CD4-positive, alpha-beta T cell (primary cell): ENCODE results near the gene RBM19. TPM values are rescaled to one million over a fixed set of nuclear protein-coding genes. Genes with fewer than 3 reads are reported as not detected.

Experiments used
- ATAC-seq: fragments of 200-7000 bp; cut with Tn5 transposase; one replicate; pipeline ENCODE4 v1.10.0; 2022; ENCODE audit warnings: mild to moderate bottlenecking; ENCODE audit not compliant: poor library complexity
- CTCF ChIA-PET: fragments of 350-600 bp; sonication (Branson Sonifier 250); formaldehyde crosslinking; loops from one replicate; lab custom pipeline; 2021; ENCODE audit warnings: antibody characterized with exemption, inconsistent platforms; lab: Charles Lee
- POLR2A ChIA-PET: fragments of 350-600 bp; sonication (Branson Sonifier 250); formaldehyde crosslinking; loops from one replicate; lab custom pipeline; 2021; ENCODE audit warnings: antibody characterized with exemption, inconsistent platforms; lab: Charles Lee
- DNase-seq, 14 experiments: peaks; one replicate each; pipeline ENCODE4 v3.0.0-alpha.2; 2013 to 2020; ENCODE audit warnings: mixed read lengths in 2 of 14
- H3K27ac ChIP-seq, 2 donors: one replicate each; pipeline versions ENCODE4 v1.5.1 to v1.7.0; 2013; ENCODE audit warnings: low read length in 2 of 2, low read depth in 1 of 2, mild to moderate bottlenecking in 1 of 2
- H3K27me3 ChIP-seq, 2 experiments: 1 replicate in 1 of 2; 2 replicates in 1 of 2; pipeline versions ENCODE4 v1.6.1 to v1.7.0; 2013; ENCODE audit warnings: low read length in 2 of 2, control low read depth in 1 of 2, mild to moderate bottlenecking in 1 of 2, moderate library complexity in 1 of 2; ENCODE audit not compliant: insufficient read depth in 2 of 2, control insufficient read depth in 1 of 2
- H3K36me3 ChIP-seq: one replicate; pipeline ENCODE4 v1.6.1; 2013; ENCODE audit warnings: low read length, control low read depth; ENCODE audit not compliant: insufficient read depth
- H3K4me1 ChIP-seq: one replicate; pipeline ENCODE4 v1.6.1; 2013; ENCODE audit warnings: low read length, control low read depth; ENCODE audit not compliant: insufficient read depth
- H3K4me3 ChIP-seq: one replicate; pipeline ENCODE4 v1.5.1; 2013; ENCODE audit warnings: mild to moderate bottlenecking, low read length, moderate library complexity
- H3K9me3 ChIP-seq, 2 experiments: 1 replicate in 1 of 2; 2 replicates in 1 of 2; pipeline versions ENCODE4 v1.6.1 to v1.7.0; 2013; ENCODE audit warnings: low read length in 2 of 2, mild to moderate bottlenecking in 2 of 2, control low read depth in 1 of 2, moderate library complexity in 1 of 2; ENCODE audit not compliant: control insufficient read depth in 1 of 2, insufficient read depth in 1 of 2
- H3K27ac Mint-ChIP-seq: one replicate; pipeline ENCODE4 v1.8.0; 2020; ENCODE audit warnings: mixed read lengths
- H3K27me3 Mint-ChIP-seq: one replicate; pipeline ENCODE4 v1.8.0; 2021; ENCODE audit warnings: mixed read lengths
- H3K36me3 Mint-ChIP-seq: one replicate; pipeline ENCODE4 v1.8.0; 2021; ENCODE audit warnings: low read depth, mixed read lengths
- H3K4me1 Mint-ChIP-seq: one replicate; pipeline ENCODE4 v1.8.0; 2021; ENCODE audit warnings: low read depth, mixed read lengths
- H3K4me3 Mint-ChIP-seq: one replicate; pipeline ENCODE4 v1.8.0; 2020; ENCODE audit warnings: mild to moderate bottlenecking, mixed read lengths
- H3K9me3 Mint-ChIP-seq: one replicate; pipeline ENCODE4 v1.8.0; 2020; ENCODE audit warnings: mixed read lengths
- CTCF ChIP-seq: fragments of 200-600 bp; IDR thresholded peaks from one replicate; pipeline ENCODE4 v1.8.0; 2022; ENCODE audit warnings: antibody characterized with exemption, mild to moderate bottlenecking
- intact Hi-C, 2 experiments: fragments of 100-400 bp; cut with DNase I in 1 of 2; cut with micrococcal nuclease in 1 of 2; formaldehyde crosslinking; loops; one replicate each; pipeline versions ENCODE4 v1.15.1 to v1.9.0; 2023 to 2025; cut with DNase I, micrococcal nuclease
- total RNA-seq, 174 experiments: library from RNA in 2 of 174; stranded (reverse) in 2 of 174; gene quantifications; one replicate each; pipeline ENCODE4 v1.2.3 and lab custom pipeline; 2021 to 2026

Gene RBM19
- total RNA-seq, 2 experiments from 2014 or later: 57.1 to 58.5 TPM

GRCh38 chr12:113892556-113892955, 73.6 kb downstream of the RBM19 start:
- Histone ChIP-seq H3K27ac (no peak overlapping the region), H3K9me3 (no peaks in the 10 kb centered on the region), H3K36me3 (peaks cover 23% of the 10 kb centered on the region), H3K4me3 (no peak overlapping the region), H3K4me1 (no peaks in the 10 kb centered on the region), H3K27me3 (no peaks in the 10 kb centered on the region)
- peaks cover 73% of the 10 kb centered on the region for H3K36me3 Mint-ChIP-seq
- intact Hi-C loops: no loop called here
- H3K4me3 Mint-ChIP-seq: no peak overlapping the region
- no peak for TF ChIP-seq CTCF
- no peaks in the 10 kb centered on the region for H3K4me1 Mint-ChIP-seq
- H3K27me3 Mint-ChIP-seq: no peaks in the 10 kb centered on the region
- H3K9me3 Mint-ChIP-seq: no peaks in the 10 kb centered on the region
- POLR2A ChIA-PET: no interaction called here
- CTCF ChIA-PET: no interaction called here
- H3K27ac Mint-ChIP-seq: no peak overlapping the region
- DNase-seq (no peak), ATAC-seq (no peak)

DNA sequence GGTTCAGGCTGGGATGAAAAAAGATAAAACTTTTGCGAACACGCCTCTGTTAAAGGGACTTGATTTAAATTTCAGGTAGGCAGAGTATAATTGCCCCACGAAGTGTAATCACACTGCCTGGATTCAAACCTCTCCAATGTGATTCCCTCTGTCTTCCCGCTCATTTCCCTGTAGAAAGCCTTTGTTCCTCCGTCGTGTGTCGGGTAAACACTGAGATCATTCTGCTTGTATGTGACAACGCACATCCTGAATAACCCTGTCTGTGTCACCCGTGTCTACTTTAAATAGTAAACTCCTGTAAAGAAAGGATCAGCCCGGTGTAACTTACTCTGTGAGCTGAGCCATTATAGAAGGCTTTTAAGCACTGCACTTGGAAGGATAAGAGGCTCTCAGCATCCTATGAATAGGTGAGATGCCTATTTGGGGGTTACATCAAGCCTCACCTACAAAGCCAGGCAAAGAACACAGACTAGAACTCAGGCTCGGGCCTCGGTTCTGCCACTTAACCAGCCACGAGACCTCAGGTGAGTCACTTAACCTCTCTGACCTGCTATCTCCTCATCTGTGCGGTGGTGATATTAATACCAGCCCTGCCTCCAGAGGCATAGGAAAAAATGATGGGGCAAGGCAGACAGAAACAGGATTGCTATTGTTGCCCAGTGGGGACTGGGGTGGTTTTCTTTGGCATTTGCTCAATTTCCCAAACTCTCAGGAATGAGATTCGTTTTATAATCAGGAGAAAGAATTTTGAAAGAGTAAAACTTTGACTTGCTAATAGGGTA, 74.2 kb downstream of the RBM19 start:
- ATAC-seq (no peak), DNase-seq (no peak)
- TF ChIP-seq CTCF: no peak
- Histone ChIP-seq H3K36me3 (peaks cover 21% of the 10 kb centered on the region), H3K4me1 (no peaks in the 10 kb centered on the region), H3K9me3 (no peaks in the 10 kb centered on the region), H3K27ac (no peak overlapping the region), H3K27me3 (no peaks in the 10 kb centered on the region), H3K4me3 (no peak overlapping the region)
- Mint-ChIP-seq H3K27me3 (no peaks in the 10 kb centered on the region), H3K27ac (no peak overlapping the region), H3K36me3 (peaks cover 70% of the 10 kb centered on the region), H3K4me3 (no peak overlapping the region), H3K9me3 (no peaks in the 10 kb centered on the region), H3K4me1 (no peaks in the 10 kb centered on the region)
- ChIA-PET CTCF (no interaction called here), POLR2A (no interaction called here)
- intact Hi-C loops: no loop called here

DNA sequence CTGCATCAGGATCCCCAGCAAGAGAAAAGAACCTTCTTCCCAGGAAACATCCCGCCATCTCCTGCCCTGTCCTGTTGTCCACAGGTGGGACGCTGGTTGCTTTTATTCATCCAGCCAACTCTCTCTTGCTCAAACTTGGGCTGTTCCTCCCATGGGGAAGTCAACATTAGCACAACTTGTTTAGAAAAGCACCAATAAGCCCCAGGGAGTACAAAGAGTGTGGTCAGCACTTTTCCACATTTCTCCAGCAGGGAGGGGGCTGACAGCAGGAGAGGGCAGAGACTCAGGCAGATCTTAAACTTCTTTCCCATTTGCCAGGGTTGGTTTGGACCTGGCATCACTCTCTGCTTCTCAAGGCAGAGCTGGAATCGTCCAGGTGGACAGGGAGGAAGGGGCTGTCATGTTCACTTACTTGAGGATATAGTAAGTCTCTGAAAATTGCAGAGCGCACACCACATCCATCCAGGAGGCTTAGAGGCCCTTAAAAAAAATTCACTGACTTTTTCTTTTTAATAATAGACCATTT, 74.9 kb downstream of the RBM19 start:
- Histone ChIP-seq H3K36me3 (peaks cover 21% of the 10 kb centered on the region), H3K9me3 (no peaks in the 10 kb centered on the region), H3K27me3 (no peaks in the 10 kb centered on the region), H3K27ac (no peak overlapping the region), H3K4me3 (no peak overlapping the region), H3K4me1 (no peaks in the 10 kb centered on the region)
- H3K9me3 Mint-ChIP-seq: no peaks in the 10 kb centered on the region
- H3K4me3 Mint-ChIP-seq: no peak overlapping the region
- no peak for TF ChIP-seq CTCF
- peaks cover 70% of the 10 kb centered on the region for H3K36me3 Mint-ChIP-seq
- H3K27ac Mint-ChIP-seq: no peak overlapping the region
- no peaks in the 10 kb centered on the region for H3K27me3 Mint-ChIP-seq
- DNase-seq (no peak), ATAC-seq (no peak)
- ChIA-PET CTCF (no interaction called here), POLR2A (no interaction called here)
- intact Hi-C loops: no loop called here
- no peaks in the 10 kb centered on the region for H3K4me1 Mint-ChIP-seq
